Duodenal mucosa (tissue), 2 donors: Measurements from ENCODE around the gene ZFYVE28.
"Not testable (repeated sequence)": the region's sequence is repeated elsewhere in the genome, so short reads cannot be mapped to it uniquely, and the experiment has no call there.

Experiments used
- H3K27ac ChIP-seq: one replicate; pipeline ENCODE4 v1.7.0; 2013; ENCODE audit warnings: low read depth, low read length
- H3K27me3 ChIP-seq, 2 donors: one replicate each; pipeline ENCODE4 v1.7.0; 2013; ENCODE audit warnings: low read length in 2 of 2, control low read depth in 1 of 2; ENCODE audit not compliant: insufficient read depth in 2 of 2, control insufficient read depth in 1 of 2
- H3K36me3 ChIP-seq, 2 donors: one replicate each; pipeline ENCODE4 v1.7.0; 2013; ENCODE audit warnings: low read length in 2 of 2, control low read depth in 1 of 2; ENCODE audit not compliant: insufficient read depth in 2 of 2, control insufficient read depth in 1 of 2
- H3K4me1 ChIP-seq, 2 donors: one replicate each; pipeline ENCODE4 v1.7.0; 2013; ENCODE audit warnings: low read length in 2 of 2, control low read depth in 1 of 2; ENCODE audit not compliant: insufficient read depth in 2 of 2, control insufficient read depth in 1 of 2
- H3K4me3 ChIP-seq, 2 donors: one replicate each; pipeline ENCODE4 v1.7.0; 2013; ENCODE audit warnings: low read length in 2 of 2, low read depth in 1 of 2
- H3K9ac ChIP-seq, 2 donors: one replicate each; pipeline ENCODE4 v1.7.0; 2013; ENCODE audit warnings: low read length in 2 of 2, low read depth in 1 of 2
- H3K9me3 ChIP-seq, 2 donors: one replicate each; pipeline ENCODE4 v1.7.0; 2013; ENCODE audit warnings: low read length in 2 of 2, control low read depth in 1 of 2; ENCODE audit not compliant: control insufficient read depth in 1 of 2

The ZFYVE28 gene

DNA sequence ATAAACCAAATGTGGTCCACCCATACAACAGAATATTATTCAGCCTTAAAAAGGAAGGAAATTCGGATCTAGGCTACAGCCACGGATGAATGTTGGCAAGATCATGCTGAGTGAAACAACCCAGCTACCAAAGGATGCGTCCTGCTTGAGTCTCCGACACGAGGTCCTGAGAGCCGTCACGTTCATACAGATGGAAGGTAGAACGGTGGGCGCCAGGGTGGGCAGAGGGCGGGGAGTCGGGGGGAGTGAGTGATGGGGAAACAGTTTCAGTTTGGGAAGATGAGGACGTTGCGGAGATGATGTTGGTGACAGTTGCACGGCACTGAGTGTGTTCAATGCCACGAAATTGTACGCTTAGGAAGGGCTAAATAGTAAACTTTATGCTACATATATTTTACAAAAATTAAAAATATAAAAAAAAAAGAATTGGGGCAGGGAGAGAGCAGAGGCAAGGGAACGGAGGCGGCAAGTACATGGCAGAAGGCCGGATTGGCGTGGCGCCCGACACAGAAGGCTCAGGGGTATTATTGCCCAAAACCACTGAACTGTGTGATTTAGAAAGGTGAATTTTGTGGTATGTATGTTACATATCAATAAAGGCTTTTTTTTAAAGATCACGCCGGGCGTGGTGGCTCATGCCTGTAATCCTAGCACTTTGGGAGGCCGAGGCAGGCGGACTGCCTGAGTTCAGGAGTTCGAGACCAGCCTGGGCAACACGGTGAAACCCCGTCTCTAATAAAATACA is 141.7 kb downstream of the ZFYVE28 start:
- H3K4me1 ChIP-seq = no peaks in the 10 kb centered on the region
- H3K4me3 ChIP-seq = no peak overlapping the region
- no peak overlapping the region for H3K9ac ChIP-seq
- no peak overlapping the region for H3K27ac ChIP-seq
- H3K9me3 ChIP-seq = no peaks in the 10 kb centered on the region
- H3K36me3 ChIP-seq = no peaks in the 10 kb centered on the region
- H3K27me3 ChIP-seq = no peaks in the 10 kb centered on the region

GRCh38 chr4:2275546-2276251 is 142.7 kb downstream of the ZFYVE28 start:
- H3K27ac ChIP-seq = no peak overlapping the region
- H3K36me3 ChIP-seq = no peaks in the 10 kb centered on the region
- no peaks in the 10 kb centered on the region for H3K4me1 ChIP-seq
- no peak overlapping the region for H3K9ac ChIP-seq
- no peak overlapping the region for H3K4me3 ChIP-seq
- no peaks in the 10 kb centered on the region for H3K9me3 ChIP-seq
- H3K27me3 ChIP-seq = no peaks in the 10 kb centered on the region

DNA sequence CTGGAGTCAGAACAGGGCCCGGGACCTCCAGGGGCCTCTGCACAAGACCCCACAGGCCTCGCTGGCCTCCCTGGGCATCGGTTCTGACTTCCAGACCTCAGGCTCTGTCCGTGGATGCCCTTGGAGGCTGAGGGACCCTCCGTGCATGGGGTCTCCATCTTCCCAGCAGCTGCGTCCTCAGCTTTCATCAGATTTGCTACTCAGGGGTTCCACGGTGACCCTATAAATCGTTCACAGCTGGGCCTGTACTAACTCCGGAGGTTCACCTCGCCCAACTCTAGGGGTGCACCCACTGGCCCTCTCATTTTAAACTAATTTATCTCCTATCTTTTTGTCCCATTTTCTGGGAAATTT is 143.4 kb downstream of the ZFYVE28 start:
- not testable (repeated sequence) for H3K36me3 ChIP-seq, H3K27me3 ChIP-seq, H3K4me1 ChIP-seq, H3K9ac ChIP-seq, H3K27ac ChIP-seq, H3K4me3 ChIP-seq, H3K9me3 ChIP-seq

- Histone ChIP-seq H3K9ac (no peak overlapping the region), H3K27ac (no peak overlapping the region), H3K9me3 (no peaks in the 10 kb centered on the region), H3K36me3 (no peaks in the 10 kb centered on the region), H3K4me1 (no peaks in the 10 kb centered on the region), H3K27me3 (no peaks in the 10 kb centered on the region), H3K4me3 (no peak overlapping the region)
Measured at GRCh38 chr4:2274320-2275043, 144.0 kb downstream of the ZFYVE28 start.

DNA sequence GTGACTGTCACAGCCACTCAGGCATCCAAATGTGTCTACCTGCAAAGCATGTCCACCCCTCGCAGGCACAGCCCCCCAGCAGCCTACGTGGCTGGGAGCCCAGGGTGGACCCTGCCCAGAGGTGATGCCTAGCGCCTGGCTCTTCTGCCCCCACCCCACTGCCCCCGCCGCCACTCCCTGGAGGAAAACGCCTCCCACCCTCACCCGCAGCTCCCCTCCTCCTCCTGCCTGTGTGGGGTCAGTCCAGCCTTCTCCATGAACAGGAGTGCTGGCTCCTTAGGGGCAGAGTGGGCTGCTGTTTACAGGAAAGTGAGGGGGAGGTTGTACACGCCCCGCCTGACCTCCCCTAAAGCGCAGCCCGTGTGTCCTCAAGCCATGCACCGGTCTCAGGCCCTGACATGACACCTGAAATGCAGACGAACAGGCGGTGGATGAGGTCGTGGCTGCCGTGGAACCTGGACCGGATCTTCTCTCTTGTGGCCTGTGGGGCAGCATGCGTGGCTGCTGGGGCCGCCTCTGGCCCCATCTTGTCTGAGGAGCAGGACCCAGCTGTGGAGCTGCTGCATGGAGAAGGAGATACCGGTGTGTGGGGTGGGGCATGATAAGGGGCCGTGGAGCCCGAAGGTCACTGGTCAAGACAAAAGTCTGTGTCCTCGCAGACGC is 144.7 kb downstream of the ZFYVE28 start:
- Histone ChIP-seq H3K9ac (no peak overlapping the region), H3K36me3 (no peaks in the 10 kb centered on the region), H3K27ac (no peak overlapping the region), H3K4me1 (no peaks in the 10 kb centered on the region), H3K9me3 (no peaks in the 10 kb centered on the region), H3K27me3 (no peaks in the 10 kb centered on the region), H3K4me3 (no peak overlapping the region)

GRCh38 chr4:2273221-2273620 is 145.2 kb downstream of the ZFYVE28 start:
- H3K27ac ChIP-seq = no peak overlapping the region
- no peak overlapping the region for H3K9ac ChIP-seq

GRCh38 chr4:2272828-2273120 is 145.7 kb downstream of the ZFYVE28 start:
- no peaks in the 10 kb centered on the region for H3K36me3 ChIP-seq
- H3K9me3 ChIP-seq = no peaks in the 10 kb centered on the region
- no peak overlapping the region for H3K4me3 ChIP-seq
- H3K27me3 ChIP-seq = no peaks in the 10 kb centered on the region
- H3K27ac ChIP-seq = no peak overlapping the region
- H3K9ac ChIP-seq = no peak overlapping the region
- no peaks in the 10 kb centered on the region for H3K4me1 ChIP-seq

More at GRCh38 chr4:2273221-2273620, 145.2 kb downstream of the ZFYVE28 start:
- Histone ChIP-seq H3K4me3 (no peak overlapping the region), H3K36me3 (no peaks in the 10 kb centered on the region), H3K4me1 (no peaks in the 10 kb centered on the region), H3K9me3 (no peaks in the 10 kb centered on the region), H3K27me3 (no peaks in the 10 kb centered on the region)

- Histone ChIP-seq H3K27ac (no peak overlapping the region), H3K4me3 (no peak overlapping the region), H3K9ac (no peak overlapping the region), H3K9me3 (no peaks in the 10 kb centered on the region), H3K36me3 (no peaks in the 10 kb centered on the region), H3K27me3 (no peaks in the 10 kb centered on the region), H3K4me1 (no peaks in the 10 kb centered on the region)
Measured at GRCh38 chr4:2272026-2272827, 146.2 kb downstream of the ZFYVE28 start.

GRCh38 chr4:2271279-2272025 is 147.0 kb downstream of the ZFYVE28 start:
- Histone ChIP-seq H3K27ac (no peak overlapping the region), H3K4me3 (no peak overlapping the region), H3K9me3 (no peaks in the 10 kb centered on the region), H3K4me1 (no peaks in the 10 kb centered on the region), H3K27me3 (no peaks in the 10 kb centered on the region), H3K9ac (no peak overlapping the region), H3K36me3 (no peaks in the 10 kb centered on the region)
